NCI-H2171 (cell line): ENCODE data around the gene NOSTRIN.

Experiments used
- DNase-seq: peaks from one replicate; lab custom pipeline; 2025; lab: John Stamatoyannopoulos, UW

NOSTRIN gene

DNA sequence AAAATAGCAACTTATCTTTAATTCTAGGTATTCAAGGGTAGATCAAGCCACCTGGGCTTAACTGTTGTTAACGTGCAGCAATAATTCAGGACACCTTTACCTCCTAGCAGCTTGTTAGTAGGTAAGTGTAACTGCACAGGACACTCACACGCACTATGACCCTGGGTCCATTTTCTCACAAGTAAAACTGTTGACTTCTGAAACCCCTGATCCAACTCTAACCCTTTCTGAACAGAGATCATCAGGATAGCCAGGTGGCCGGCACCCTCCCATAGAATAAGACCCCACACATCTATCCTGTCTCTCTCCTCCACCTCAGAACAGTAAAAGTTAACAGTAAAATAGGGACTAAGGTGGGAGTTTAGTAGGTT lies 87.2 kb downstream of the NOSTRIN start:
- DNase-seq = no peak

GRCh38 chr2:168890006-168890782 lies 87.8 kb downstream of the NOSTRIN start, which contains the start of gene SPC25:
Gene SPC25 (minus strand): TSS chr2:168890430. CDS start chr2:168889519, 911 bp downstream.
- peak; percentile 91 for DNase-seq

GRCh38 chr2:168892327-168892726 lies 89.9 kb downstream of the NOSTRIN start:
- DNase-seq = no peak

- DNase-seq = no peak
These were observed 91.7 kb downstream of the NOSTRIN start for GRCh38 chr2:168894101-168894500.

- DNase-seq = no peak
These were observed 92.3 kb downstream of the NOSTRIN start for GRCh38 chr2:168894720-168895119.

- no peak for DNase-seq
These were observed 93.3 kb downstream of the NOSTRIN start for GRCh38 chr2:168895771-168896170.

DNA sequence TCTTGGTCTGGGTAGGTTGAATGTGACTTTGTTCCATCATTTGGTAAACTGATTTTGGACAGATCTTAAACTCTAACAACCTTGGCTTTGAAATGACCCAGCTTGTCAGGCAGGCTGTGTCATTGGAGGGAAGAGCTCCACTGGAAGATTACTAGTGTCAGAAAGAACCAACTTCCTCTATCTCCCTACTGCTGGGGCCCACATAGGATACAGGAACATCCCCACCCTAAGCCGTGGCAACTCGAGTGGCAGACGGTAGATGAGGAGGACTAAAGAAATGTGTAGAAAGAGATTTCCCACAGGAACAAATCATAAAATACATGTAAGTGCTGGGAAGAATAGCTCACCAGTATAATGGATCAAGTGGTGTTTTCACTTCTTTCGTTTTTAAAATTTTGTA lies 94.3 kb downstream of the NOSTRIN start:
- DNase-seq = no peak

- DNase-seq = no peak
These were observed 95.0 kb downstream of the NOSTRIN start for GRCh38 chr2:168897449-168897848.

GRCh38 chr2:168901003-168901402 lies 98.6 kb downstream of the NOSTRIN start, which contains the start of gene G6PC2:
Gene G6PC2 (plus strand): TSS chr2:168901291. CDS start chr2:168901332, 41 bp downstream.
- no peak for DNase-seq

GRCh38 chr2:168903888-168904287 lies 101.5 kb downstream of the NOSTRIN start:
- DNase-seq = no peak

- no peak for DNase-seq
These were observed 101.9 kb downstream of the NOSTRIN start for GRCh38 chr2:168904358-168904757.

GRCh38 chr2:168907940-168908662 lies 105.7 kb downstream of the NOSTRIN start:
- DNase-seq = no peak

DNA sequence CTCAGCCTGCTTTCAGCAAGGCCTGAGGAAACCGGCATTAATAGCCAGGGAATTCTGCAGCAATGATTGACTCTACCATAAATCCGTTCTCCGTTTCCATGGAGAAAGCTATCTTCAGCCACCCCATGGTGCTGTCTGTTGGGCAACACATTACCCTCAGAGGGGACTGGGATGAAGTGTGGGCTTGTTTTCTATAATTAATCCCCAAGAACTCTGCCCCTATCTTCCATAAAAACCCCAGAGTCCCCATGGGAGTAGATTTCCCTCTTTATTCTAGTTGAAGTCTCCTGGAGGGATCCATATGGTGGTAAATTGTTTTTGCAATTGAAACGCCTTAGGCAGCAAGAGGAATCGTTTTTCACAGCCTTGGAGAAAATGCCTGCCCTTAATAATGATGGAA lies 107.9 kb downstream of the NOSTRIN start:
- peak; percentile 88 for DNase-seq

- no peak for DNase-seq
These were observed 110.0 kb downstream of the NOSTRIN start for GRCh38 chr2:168912466-168912865.

- peak; percentile 86 for DNase-seq
These were observed 110.5 kb downstream of the NOSTRIN start for GRCh38 chr2:168912901-168913369.

- DNase-seq = no peak
These were observed 111.1 kb downstream of the NOSTRIN start for GRCh38 chr2:168913495-168913894.
